ENCODE results near the gene DDX25. TPM values are rescaled to one million over a fixed set of nuclear protein-coding genes. Genes with fewer than 3 reads are reported as not detected.

The DDX25 gene
- total RNA-seq, 2 donors from 2014 or later: 0.26 TPM; not detected in 1

- 70 to 75% methylated on average over 8 of the region's 8 CpGs for WGBS, 2 donors
- peaks cover 12% of the 10 kb centered on the region for H3K4me1 ChIP-seq
- H3K27ac ChIP-seq: no peak within 1 kb of the TSS
- H3K27me3 ChIP-seq: no peaks in the 10 kb centered on the region
- no peak for DNase-seq
- intact Hi-C loops (cut with DNase I): no loop called here
- TF ChIP-seq POLR2A (IDR thresholded peaks at IDR 0.05) (no peak), CTCF (IDR thresholded peaks at IDR 0.05) (no peak)
- H3K4me3 ChIP-seq: no peak within 1 kb of the TSS
- no peak for ATAC-seq
- no peaks in the 10 kb centered on the region for H3K9me3 ChIP-seq
- H3K36me3 ChIP-seq (replicated peaks in 1 of 2; ENCODE audit: insufficient read depth in 1 of 2, low read depth in 2 of 2): no peaks in the 10 kb centered on the region
Measured at GRCh38 chr11:125945797-125946520, 41.7 kb downstream of the DDX25 start, which contains the start of gene VSIG10L2. Gene VSIG10L2, plus strand, starts transcription at chr11:125946044. Its CDS starts 12 bp downstream, at chr11:125946056.

- ATAC-seq: no peak
- H3K4me1 ChIP-seq: peaks cover 21% of the 10 kb centered on the region
- intact Hi-C loops (cut with DNase I): no loop called here
- WGBS, 2 donors: 82 to 88% methylated on average over 11 to 14 of the region's 14 CpGs
- no peak overlapping the region for H3K4me3 ChIP-seq
- H3K36me3 ChIP-seq (replicated peaks in 1 of 2; ENCODE audit: insufficient read depth in 1 of 2, low read depth in 2 of 2): no peaks in the 10 kb centered on the region
- no peaks in the 10 kb centered on the region for H3K9me3 ChIP-seq
- H3K27me3 ChIP-seq: no peaks in the 10 kb centered on the region
- TF ChIP-seq CTCF (IDR thresholded peaks at IDR 0.05) (no peak), POLR2A (IDR thresholded peaks at IDR 0.05) (no peak)
- no peak overlapping the region for H3K27ac ChIP-seq
- no peak for DNase-seq
Measured at GRCh38 chr11:125946712-125947418, 42.6 kb downstream of the DDX25 start.

DNA sequence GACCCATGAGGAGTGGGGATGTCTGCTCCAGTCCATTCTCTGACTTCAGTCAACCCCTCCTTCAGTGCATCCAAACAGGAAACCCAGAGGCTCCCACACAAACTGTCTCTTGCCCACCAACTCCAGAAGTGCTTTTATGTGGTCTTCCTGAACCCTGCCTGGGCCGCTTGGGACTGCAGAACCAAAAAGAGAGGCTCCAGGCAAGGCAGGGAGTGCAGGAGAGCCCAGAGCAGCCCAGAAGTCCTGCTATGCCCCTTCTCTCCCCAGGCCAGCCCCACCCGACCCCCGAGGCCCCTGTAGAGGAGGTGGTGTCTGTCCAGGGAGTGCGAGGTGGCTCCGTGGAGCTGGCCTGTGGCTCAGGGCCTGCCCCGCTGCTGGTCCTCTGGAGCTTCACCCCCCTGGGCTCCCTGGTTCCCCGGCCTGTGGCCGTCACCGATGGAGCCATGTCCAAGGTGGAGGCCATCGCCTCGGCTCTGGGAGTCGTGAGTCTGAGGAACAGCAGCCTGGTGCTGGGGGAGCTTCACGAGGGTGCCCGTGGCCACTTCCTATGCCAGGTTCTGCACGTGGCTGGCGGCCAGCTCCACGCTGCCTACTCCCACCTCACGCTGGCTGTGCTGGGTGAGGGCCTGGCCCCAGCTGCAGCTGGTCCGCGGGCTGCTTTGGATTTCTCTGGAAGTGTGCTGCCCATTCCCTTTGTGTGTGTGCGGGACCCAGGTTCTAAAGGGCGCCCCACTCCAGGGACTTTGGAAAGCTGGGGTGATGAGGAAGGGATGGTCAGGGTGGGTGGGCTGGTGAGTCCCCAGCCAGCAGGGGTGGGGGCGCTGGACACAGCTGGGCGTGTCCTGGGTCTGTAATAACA, 43.3 kb downstream of the DDX25 start:
- H3K4me1 ChIP-seq: peaks cover 17% of the 10 kb centered on the region
- H3K9me3 ChIP-seq: no peaks in the 10 kb centered on the region
- no peaks in the 10 kb centered on the region for H3K27me3 ChIP-seq
- TF ChIP-seq POLR2A (IDR thresholded peaks at IDR 0.05) (no peak), CTCF (IDR thresholded peaks at IDR 0.05) (no peak)
- H3K4me3 ChIP-seq: no peak overlapping the region
- no peak overlapping the region for H3K27ac ChIP-seq
- ATAC-seq (no peak), DNase-seq (no peak)
- WGBS, 2 donors: 82 to 90% methylated on average over 5 to 23 of the region's 24 CpGs
- intact Hi-C loops (cut with DNase I): no loop called here
- no peaks in the 10 kb centered on the region for H3K36me3 ChIP-seq (replicated peaks in 1 of 2; ENCODE audit: insufficient read depth in 1 of 2, low read depth in 2 of 2)

- no peaks in the 10 kb centered on the region for H3K36me3 ChIP-seq (replicated peaks in 1 of 2; ENCODE audit: insufficient read depth in 1 of 2, low read depth in 2 of 2)
- peaks cover 24% of the 10 kb centered on the region for H3K4me1 ChIP-seq
- H3K9me3 ChIP-seq: no peaks in the 10 kb centered on the region
- 70 to 75% methylated on average over 18 to 22 of the region's 23 CpGs for WGBS, 2 donors
- no peak for TF ChIP-seq CTCF (IDR thresholded peaks at IDR 0.05)
- no peak for TF ChIP-seq POLR2A (IDR thresholded peaks at IDR 0.05)
- no peaks in the 10 kb centered on the region for H3K27me3 ChIP-seq
- no peak overlapping the region for H3K27ac ChIP-seq
- H3K4me3 ChIP-seq: no peak overlapping the region
- DNase-seq: no peak
- intact Hi-C loops (cut with DNase I): no loop called here
- no peak for ATAC-seq
Measured at GRCh38 chr11:125948278-125949051, 44.2 kb downstream of the DDX25 start.

Data from body of pancreas (tissue), 4 donors.